ENCODE measurements around the gene EHBP1.
"Not testable (repeated sequence)": the region's sequence is repeated elsewhere in the genome, so short reads cannot be mapped to it uniquely, and the experiment has no call there.

Gene EHBP1

DNA sequence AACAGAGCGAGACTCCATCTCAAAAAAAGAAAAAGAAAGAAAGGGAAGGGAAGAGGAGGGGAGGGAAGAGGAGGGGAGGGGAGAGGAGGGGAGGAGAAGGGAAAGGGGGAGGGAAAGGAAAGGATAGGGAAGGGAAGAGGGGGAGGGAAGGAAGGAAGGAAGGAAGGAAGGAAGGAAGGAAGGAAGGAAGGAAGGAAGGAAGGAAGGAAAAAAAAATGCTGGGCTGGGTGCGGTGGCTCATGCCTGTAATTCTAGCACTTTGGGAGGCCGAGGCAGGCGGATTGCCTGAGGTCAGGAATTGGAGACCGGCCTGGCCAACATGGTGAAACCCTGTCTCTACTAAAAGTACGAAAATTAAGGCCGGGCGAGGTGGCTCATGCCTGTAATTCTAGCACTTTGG is 314.2 kb downstream of the EHBP1 start:
- DNase-seq (ENCODE audit: low read depth), result not testable (repeated sequence)

DNA sequence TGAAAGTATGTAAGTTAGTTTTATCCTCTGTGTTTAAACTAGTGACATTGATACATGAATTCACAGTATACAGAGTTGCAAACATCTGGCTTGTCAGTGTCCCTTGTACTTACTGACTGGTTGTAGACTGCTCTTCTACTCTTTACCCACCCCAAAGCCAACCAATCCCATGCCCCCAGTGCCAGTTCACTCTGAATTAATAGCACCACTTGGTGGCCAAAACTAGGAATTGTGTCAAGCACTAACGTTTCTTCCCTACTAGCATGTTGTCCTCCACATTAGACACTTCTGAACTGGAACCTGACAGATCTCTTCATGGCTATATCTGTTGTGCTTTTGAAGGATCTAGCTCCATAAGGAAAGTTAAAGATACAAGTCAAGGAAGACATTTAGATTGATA is 317.9 kb downstream of the EHBP1 start:
- peak; percentile 50 for DNase-seq (ENCODE audit: low read depth)

DNA sequence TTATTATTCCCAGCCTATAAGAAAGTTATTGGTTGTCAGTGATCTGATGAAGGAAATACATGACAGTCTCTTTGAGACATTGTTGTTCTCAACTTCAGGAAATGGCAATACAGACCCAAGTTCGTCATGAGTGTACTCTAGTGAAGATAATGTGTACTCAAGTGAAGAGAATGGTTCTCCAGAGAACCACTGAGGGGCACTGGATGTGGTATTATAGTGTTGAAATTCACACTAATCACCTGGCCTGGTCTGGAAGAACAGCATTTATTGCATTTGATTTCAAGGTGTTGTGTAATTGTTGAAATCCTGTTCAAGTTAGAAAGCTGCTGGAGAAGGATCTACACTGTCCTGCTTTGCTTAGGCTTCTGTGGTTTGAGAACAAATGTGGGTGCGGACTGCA is 321.7 kb downstream of the EHBP1 start:
- no peak for DNase-seq (ENCODE audit: low read depth)

DNA sequence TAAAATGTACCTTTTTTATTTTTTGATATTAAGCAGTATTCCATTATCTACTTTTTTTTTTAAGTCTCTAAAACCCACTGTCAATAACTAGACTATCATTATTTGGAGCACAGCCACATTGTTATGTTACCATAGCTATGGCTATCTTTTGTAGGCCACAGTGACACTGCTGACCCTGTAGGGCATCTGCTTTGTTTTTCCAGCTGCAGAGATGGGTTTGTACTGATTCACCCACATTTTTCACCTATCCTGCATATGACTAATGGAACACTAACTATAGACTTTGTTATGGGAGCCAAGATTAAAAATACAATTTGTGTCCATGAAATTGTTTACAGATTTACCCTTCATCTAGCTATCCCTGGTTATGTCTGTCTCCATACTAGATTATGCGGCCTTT is 323.5 kb downstream of the EHBP1 start:
- peak; percentile 39 for DNase-seq (ENCODE audit: low read depth)

DNA sequence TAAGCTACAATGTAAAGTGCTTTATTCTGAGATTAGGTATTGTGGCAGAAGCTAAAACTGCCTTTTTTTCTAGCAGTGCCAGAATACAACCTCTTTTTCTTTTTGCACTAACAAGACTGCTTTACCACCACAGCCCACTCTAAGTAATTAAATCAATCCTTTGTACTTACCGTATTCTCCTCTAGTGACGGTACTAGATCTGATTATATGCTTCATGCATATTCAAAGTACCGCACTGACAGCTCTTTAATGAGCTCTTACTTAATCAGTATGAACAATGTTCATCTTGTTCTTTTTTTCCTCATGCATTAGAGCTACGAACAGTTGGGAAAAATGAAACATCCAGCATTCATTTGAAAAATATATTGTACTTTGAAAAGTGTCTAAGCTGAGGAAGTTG is 329.0 kb downstream of the EHBP1 start:
- DNase-seq (ENCODE audit: low read depth), result no peak

DNA sequence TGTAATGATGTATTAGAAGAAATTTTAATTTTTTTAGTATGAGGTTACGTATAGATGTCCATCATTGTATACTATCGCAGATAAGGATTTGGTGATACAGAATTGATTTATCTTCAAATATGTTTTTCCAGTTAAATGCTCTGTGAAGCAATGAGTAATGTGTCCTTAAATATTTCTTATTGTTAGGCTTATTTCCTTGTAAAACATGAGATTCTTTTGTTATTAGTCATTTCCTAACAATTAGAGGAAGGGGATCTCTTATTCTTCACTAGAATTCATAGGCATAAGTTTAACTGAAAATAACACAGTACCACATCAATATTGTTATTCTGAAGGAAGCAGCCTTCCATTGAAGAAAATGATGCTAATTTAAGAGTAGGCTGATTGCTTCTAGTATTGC is 329.7 kb downstream of the EHBP1 start:
- DNase-seq (ENCODE audit: low read depth), result no peak

DNA sequence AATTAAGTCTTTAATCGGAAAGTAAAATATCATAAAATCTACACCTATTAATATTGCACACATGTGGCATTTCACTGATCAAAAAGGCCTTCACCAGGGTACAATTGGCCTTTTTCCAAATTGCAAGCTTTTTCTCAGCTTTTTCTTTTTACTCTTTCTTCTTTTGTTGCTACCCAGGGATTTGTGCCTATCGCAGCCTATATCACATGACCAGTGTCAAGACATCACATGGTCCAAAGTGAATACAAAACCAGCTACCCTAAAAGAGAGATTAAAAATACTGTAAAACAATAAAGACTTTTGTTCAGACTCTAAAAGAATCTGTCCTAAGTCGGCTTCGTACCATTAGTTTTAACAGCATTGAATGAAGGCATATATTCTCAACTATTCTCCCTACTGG is 330.1 kb downstream of the EHBP1 start:
- DNase-seq (ENCODE audit: low read depth), result no peak

DNA sequence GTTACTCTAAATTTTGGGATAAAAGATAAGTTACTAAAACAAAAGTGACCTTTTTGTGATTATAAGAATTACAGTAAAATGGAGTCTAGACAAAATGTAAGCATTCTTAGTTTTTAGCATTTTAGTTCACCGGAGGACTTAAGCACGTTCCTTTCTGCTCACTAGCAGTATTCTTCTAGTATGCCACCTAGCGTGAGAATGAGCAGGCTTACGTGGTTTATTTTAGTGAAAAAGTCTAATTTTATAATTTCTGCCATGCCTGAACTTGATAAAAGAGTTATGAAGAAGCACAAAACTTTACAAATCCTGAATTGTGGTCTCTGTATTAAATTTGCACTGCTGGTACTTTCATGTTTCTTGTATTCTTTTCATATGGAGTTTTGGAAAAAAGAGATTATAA is 332.5 kb downstream of the EHBP1 start:
- no peak for DNase-seq (ENCODE audit: low read depth)

DNA sequence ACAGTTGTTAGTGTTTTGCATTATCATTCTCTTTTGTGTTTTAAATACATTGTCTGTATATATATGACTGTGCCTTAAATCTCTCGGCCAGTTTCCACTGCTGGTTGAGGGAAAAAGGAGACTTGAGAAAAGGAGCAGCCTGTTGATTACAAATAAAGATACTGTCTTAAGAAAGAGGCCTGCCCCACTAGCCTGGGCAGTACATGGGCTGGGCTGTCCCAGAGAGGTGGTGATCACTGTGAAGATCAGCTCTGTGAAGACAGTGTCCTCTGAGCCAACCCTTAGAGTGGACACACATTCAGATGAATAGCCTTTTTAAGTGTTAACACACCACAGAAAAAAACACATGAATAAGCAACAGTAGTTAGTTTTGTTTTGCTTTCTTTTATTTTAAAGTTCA is 335.1 kb downstream of the EHBP1 start:
- no peak for DNase-seq (ENCODE audit: low read depth)

DNA sequence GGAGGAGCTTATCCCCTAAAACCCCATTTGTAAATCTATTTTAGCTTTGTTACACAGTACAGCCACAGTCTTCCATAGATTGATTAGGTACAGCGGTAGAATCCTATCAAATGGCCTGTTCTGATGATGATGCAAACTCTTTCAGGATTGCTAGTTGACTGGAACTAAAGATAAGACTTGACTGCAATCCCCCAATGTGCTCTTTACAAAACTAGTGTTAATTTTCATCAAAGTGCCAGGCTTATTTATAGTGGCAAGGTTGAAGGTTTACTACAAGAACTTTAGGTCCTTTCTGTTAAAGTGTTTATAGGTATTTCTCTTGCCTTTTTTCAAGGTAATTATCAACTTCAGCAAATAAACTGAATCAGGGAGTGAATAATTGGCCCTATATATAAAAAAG is 336.1 kb downstream of the EHBP1 start:
- no peak for DNase-seq (ENCODE audit: low read depth)

DNA sequence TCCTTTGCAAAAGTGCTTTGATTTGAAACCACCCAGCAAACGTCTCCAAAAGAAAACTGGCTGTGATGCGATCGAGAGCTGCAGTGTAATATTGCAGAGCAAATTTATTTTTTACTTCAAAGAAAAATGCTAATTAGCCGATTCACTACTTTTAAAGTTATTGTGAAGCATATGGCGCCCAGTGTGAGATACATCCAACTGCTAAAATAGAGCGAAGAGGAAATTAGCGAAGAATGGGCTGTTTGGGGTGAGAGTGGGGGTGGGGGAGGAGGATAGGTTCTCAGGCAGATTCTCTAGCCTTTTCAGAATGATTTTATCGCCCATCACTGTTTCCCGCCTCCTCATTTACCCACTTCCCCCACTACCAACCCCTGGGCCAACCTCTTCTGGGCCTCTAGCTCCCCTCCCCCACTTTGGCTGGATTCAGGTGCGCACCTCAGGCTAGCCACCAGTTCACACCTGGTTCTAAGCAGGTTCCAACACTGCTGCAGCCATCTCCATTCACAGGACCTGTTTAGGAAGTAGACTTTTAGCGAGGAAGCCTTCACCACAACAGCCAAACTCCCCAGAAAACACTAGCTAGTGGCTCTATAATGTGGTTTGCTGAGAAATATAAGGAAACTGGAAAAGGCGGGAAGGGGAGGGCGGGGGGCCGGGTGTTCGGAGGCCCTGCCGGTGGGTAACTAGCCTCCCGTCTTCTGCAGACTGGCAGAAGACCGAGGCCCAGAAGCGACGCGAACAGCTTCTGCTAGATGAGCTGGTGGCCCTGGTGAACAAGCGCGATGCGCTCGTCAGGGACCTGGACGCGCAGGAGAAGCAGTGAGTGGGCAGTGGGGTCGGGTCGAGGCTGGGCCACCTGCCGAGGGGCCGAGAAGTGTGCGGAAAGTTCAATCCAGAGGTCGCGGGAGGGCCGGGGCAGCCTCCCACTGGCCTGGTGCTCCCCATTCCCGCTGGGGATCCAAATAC is 339.1 kb downstream of the EHBP1 start:
- no peak for DNase-seq (ENCODE audit: low read depth)

DNA sequence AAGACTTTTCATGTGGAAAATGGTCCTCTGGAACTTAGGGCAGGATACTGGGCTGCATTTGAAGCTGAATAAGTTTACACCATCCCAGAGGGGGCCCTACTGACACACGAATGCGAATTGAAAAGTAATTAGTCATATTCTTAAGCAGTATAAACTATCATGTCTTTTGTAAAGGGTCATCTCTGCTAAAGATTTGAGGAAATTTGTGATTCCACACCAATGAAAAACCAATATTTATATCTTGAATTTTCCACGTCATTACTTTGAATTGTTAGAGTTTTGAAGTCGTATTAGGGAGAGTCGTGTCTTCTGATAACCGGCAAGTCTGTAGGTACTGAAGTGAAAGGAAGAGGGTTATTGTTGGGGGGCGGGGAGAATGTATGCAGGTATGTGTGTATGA is 341.0 kb downstream of the EHBP1 start:
- DNase-seq (ENCODE audit: low read depth), result no peak

DNA sequence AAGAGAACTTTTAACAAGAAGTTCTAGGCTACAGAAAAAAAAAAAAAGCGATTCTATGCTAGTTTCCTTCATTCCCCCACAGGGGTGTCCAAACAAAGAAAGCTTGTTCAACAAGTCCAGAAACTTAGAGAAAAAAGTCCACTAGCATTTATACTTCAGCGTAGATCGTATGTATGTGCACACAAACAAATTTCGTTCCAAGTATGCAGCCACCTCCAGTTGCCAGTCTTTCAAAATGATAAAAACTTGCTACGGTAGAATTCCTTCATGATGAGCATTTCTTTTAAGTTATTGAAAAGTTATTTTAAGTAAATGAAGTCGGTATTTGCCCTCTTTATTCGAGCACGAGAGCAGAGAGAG is 341.4 kb downstream of the EHBP1 start:
- DNase-seq (ENCODE audit: low read depth), result no peak

DNA sequence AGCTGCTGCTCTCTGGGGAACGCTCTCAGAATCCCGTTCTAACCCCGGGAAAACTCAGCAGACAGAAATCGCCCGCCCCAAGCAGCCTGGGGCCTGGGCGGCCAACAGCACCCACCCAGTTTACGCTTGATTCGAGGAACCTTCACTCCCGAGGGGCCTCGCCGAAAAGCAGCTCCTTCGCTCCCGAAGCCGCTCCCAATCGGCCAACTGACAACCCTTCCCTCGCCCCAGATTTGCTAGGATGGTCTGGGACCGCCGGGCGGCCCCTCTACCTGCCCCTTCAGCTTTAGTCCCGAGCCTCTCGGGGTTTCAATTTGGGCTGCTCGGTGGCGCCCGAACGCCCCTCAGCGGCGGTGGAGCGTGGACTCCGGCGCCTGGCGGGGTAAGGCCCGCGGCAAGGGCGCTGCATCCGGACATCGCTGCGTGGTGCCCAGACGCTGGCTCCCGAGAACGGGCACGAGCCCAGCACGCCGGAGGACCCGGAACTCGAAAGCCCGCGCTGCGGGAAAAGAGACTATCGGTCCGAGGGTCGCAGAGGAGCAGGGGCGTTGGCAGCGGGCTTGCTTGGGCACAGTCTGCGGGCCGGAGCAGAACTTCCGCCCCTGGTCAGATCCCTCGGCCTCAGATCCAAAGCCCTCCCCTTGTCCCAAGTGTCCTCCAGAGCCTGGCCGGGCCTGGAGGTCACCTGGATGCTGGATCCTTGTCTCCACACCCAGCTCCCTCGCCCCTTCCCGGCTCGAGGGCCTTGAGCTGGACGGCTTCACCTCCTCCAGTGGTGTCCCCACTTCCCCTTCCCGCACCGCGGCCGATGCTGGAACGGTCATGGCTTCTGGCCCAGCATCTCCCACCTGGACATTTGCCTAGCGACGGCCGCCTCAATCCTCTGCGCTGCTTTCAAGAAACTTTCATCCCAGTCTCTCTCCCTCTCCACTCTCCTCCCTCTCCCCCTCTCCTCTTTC is 342.1 kb downstream of the EHBP1 start:
- DNase-seq (ENCODE audit: low read depth), result no peak

DNA sequence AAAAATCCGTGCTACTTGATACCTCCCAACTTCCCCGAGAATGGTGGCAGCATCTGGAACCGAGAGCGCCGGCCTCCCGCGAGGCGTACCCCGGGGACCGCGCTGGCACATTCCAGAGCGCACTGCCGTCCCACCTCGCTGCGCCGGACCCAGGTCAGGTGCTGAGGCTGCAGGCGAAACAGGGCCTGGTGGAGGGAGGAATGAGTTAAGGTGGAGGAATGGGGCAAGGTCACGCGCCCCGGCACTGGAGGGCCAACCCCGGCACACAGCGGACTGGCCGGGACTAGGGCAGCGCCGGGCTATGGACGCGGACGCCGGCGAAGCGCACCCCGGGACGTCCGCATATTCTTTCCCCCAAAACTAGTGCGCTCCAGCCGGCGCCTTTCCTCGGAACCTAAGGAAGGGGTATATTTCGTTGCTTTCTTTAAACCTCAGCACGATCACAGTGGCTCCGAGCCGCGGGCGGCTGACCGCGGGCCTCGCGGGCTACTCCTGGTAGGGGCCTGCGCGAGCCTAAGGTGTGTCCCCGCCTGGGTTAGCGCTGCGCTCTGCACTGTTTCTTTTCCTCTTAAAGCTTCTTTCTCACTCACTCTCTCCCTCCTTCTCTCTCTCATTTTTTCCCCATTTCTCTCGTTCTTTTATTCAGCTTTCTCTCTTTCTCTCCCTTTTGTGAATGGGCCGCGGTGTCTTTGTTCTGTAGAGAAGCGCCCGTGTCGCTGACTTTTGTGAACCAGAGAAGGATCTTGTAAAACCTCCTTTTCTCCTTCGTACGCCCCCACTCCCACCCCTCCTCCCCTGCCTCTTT is 343.1 kb downstream of the EHBP1 start:
- no peak for DNase-seq (ENCODE audit: low read depth)

DNA sequence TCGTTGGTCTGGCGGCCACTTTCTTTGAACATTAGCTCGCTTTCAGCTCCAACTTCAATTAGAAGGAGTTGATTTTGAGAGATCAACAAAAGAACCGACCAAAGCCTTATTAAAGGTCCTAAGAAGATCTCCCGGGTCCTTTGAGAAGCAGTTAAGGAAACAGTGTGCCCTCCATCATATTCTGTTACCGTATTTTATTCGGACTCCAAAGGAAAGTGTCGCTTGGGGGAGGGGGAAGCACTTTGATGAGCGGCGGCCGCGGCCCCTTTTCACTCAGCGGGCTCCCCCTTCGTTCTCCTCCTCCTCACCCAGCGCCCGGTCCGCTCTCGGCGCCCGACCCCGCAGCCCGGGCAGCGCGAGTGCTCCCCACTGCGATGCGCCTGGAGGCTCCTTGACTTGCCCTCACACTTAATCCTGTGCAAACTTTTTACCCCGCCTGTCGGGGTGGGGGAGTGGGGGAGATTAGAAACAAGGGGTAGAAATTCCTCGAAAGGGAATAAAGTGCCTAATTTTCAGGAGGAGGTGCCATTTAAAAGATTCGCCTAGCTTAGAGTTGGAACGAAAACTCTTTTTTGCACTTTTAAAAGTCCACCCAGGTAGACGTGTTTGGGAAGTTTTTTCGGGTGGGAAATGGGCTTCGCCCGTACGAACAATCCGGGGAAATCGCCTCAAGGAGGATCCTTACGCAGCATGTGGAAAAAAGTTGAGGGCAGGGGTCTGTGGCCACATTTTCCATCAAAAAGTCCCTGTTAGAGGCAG is 343.9 kb downstream of the EHBP1 start:
- DNase-seq (ENCODE audit: low read depth), result no peak

DNA sequence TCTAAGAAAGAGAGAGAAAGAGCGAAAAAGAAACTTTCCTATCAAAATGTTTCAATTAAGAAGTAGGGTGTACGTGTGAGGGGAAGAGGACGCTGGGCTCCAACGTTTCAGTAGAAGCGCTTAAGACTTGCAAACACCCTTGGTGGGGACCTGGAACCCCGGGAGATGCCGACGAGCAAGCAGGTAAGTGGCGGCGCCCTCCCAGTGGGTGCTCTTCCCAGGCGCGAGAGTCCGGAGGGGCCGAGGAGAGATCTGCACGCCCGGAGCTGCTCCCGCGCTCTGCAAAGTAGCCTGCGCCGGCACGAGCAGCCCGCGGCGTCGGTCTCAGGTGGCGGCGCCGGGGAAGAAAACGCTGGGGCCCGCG is 344.4 kb downstream of the EHBP1 start:
- no peak for DNase-seq (ENCODE audit: low read depth)

DNA sequence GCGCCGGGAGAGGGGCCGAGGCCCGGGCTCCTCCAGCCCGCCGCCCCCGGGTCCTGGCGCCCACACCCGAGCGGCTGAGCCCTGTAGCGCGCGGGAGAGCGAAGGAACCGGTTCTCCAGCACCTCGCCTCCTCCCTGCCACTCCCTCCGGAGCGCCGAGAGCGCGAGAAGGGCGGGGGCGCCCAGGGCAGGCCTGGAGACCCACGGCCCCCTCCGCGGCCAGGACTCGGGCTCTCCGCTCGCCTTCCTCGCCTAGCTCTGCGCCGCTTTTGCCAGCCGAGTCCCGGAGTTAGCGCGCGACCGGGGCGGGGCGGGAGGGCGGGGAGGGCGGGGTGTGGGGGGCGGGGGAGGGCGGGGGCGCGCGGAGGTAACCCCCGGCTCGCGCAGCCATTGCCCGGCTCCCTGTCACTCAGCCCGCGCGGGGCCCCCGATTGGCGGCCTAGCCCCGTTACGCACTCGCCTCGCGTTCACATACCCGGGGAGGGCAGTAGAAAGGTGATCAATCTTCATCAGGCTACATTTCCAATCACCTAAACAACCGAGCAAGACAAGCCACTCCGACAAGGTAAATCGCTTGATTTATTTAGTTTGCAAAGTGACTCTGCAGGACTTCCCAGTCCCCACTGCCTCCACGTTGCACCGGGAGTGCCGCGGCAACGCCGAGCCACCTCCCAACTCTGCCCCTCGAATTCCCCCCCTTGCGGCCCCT is 345.0 kb downstream of the EHBP1 start, which contains the start of gene OTX1:
Gene OTX1 (plus strand): TSS at position 497 of the 708 bp plus-strand sequence. CDS start 2,161 bp downstream, outside the sequence.
- DNase-seq (ENCODE audit: low read depth), result no peak

DNA sequence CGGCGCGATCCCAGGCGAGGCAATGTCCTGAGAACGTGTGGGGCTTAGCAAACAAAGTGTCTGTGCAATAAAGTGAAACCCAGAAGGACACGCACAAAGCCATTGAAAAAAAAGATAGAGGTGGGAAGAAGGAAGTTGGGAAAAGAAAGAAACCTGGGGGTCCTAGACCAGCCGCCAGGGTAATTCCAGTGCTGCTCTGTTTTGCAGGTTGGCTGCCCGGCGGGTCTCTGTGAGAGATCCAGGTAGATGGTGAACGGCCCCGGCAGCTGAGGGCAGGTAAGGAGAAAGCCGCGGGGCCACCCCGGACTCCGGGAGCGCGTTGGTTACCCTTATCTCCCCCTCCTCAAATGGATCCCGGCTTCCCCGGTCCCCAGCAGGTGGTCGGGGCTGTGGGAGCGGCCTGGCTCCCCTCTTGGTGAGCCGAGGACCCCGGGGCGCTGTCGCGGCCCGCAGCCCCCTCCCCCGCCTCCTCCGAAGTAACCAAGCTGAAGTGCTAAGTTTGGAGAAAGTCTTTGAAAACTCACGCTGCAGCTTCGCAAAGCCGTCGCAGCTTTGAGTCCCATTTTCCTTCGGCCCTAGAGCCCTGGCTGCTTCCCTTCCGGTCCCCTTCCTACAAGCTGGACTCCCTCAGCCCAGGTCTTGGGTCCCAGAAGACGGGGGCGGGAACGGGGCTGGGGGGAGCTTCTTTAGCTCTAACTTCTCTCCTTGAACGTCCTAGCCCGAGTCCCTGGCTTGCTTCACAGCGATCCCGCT is 345.7 kb downstream of the EHBP1 start:
- DNase-seq (ENCODE audit: low read depth), result no peak

DNA sequence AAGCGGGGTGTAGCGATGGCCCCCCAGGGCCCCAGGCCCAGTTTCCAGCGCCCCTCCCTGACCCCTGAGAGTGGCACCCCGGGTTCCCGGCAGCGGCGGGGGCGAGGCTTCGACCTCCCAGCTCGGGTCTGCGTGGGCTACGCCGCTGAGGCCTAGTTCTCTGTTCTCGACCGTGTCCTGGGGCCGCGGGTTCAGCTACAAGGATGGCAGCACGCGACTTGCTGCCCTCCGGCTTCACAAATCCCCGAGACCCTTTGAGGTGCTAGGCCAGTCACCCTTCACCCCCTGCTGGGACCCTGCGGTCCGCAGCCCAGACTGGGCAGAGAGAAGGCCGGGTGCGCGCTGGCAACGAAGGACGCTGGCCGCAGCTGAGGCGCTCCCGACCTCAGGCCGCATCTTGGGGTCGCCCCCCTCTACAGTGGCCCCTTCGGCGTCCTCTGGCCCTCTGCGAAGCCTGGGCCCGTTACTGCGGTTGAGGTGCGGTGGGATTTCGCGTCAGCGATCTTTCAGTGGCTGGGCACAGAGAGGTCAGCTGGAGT is 346.4 kb downstream of the EHBP1 start:
- no peak for DNase-seq (ENCODE audit: low read depth)

Data from amniotic epithelial cell (primary cell).